Umbilical cord (tissue), 2 donors: ENCODE data around the gene ADGRV1. TPM values are rescaled to one million over a fixed set of nuclear protein-coding genes. Genes with fewer than 3 reads are reported as not detected.
"Not testable (repeated sequence)": the region's sequence is repeated elsewhere in the genome, so short reads cannot be mapped to it uniquely, and the experiment has no call there.

Experiments used
- DNase-seq: peaks from one replicate; pipeline ENCODE4 v3.0.0-alpha.2; 2015; ENCODE audit warnings: low spot score
- total RNA-seq: library from RNA; depleted of rRNA; stranded (reverse); fragments of >200 nt; gene quantifications from one replicate; pipeline ENCODE4 v1.2.3, GENCODE V29; 2014; ENCODE audit warnings: low replicate concordance; ENCODE audit not compliant: insufficient read depth

Gene ADGRV1
- total RNA-seq, 1 donor from 2014 or later: 15.4 TPM

DNA sequence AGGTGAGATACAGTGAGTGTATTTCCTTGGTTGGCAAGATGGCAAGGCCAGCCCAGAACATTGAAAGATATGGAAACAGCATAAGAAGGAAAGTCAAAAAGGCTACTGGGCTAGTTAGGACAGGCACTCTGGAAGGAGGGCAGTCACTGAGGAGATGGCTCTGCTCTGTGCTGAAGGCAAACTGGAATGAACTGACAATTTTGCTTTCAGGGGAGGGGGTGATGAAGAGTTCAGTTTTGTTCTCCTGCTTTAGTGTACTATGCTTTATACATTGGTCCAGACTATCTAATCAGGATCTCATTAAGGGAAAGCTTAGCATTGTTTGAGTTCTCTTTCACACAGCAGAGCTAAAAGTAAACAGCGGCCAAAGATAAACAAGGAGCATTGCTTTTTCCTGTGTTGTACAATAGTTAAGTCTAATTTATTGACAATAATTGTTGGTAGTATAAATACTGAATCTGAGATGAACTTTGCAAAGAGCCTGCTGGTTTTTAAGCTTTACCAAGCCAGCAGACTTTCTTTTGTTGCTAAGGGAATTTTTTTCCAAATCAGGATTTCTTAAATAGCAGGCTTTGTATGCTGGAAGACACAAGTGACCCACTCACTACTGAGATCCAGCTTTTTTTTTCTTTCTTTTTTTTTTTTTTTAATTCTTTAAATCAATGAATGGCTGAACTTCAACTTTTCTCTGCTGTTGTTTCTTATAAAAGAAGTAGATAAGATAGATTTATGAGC lies 469.0 kb downstream of the ADGRV1 start:
- DNase-seq: no peak

DNA sequence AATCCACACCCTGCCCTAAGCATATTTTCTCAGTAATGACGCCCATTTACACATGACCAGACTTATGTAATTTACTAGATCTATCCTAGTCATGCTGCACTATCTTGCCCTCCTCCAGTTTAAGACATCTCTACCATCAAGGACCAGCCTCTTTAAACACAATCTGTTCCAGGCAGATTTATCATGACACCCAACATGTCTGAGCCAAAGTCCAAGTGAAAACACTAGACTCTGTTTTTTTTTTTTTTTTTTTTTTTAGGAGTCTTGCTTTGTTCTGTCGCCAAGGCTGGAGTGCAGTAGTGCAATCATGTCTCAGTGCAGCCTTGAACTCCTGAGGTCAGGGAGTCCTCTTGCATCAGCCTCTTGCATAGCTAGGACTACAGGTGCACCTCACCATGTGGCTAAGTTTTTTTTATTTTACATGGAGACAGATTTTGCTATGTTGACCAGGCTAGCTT lies 469.9 kb downstream of the ADGRV1 start:
- no peak for DNase-seq

DNA sequence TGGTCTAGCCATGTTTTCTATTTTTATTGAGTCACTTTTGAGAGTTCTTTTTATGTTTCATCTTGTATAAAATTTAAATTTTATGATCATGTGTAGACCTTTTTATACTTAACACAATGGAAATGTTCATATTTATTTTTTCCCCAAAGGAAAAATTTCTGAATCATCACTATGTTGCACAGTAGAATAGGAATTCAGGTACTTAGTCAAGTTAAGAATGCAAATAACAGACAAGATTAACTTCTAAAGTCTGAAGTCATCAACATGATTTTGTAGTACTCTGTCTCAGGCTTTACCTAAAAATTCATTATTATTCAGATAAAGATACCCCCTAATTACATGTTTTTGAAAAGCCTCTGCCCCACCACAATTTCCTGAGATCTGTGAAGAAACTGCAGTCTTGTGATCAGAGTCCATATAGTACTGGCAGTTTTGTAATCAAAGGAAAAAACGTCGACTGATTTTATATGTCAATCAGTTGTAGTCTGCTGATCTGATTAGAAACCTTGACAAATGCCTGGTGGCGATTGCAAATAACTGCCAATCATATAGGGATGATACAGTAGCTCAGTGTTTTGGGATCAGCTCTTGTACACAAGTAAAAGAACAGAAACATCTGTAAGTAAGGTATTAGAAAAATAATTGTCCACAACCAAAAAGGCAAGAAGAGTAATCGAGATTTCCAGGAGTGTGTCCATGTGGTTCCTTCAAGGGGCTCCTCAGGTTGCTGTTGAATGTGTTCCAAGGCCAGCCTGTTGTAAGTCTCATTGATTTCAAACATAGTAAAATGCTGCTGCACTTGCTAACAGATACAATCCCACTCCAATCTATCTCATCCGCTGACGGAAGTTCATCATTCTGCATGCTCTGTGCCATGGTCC lies 472.2 kb downstream of the ADGRV1 start:
- no peak for DNase-seq

DNA sequence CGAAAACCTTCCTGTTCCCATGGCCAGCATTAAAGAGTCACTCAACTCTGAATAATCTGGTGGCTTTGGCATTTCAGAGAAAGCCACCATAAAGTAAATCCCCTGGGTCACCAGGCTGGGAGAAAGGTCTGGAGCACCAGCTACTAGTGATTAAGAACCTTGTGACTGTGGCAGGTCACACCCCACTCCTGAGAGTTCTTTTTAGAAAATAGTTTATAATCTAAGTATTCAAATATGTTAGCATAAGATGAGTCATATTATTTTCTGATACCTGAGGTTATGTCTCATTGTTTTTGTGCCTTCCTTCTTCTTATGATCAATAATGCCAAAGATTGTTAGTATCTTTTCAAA lies 472.8 kb downstream of the ADGRV1 start:
- DNase-seq: no peak

DNA sequence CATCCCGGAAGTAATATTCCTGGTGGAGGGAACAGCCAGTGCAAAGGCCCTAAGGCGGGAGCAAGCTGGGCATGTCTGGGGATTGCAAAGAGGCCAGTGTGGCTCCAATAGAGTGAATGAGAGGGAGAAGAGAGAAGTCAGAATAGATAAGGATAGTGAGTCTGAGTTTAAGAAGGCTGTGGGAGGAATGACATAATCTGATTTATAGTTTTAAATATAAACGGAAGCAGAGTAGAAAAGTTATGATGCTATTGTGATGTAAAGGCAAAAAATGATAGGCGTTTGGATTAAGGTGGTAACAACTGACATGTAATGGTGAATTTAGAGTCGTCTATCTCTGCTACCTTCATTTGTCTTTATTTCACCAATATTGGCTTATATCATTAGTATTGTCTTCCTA lies 473.5 kb downstream of the ADGRV1 start:
- DNase-seq: no peak

DNA sequence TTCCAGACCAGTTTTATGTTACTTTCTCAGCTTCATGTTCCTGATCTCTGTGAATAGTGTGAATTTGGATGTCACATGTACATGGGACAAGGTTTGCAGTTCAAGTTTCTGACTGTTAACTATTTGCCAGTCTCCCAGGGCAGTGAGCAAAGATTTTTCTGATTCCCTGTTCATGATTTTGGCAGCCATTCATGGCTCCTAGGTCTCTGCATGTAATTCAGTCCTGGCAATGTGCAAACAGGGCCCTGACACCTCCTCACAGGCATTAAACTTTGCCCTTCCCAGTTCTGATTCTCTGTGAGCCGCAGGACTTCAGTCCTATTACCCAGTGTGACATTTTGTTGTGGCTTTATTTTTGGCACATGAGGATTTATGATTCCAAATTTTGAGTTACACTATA lies 474.8 kb downstream of the ADGRV1 start:
- DNase-seq: no peak

DNA sequence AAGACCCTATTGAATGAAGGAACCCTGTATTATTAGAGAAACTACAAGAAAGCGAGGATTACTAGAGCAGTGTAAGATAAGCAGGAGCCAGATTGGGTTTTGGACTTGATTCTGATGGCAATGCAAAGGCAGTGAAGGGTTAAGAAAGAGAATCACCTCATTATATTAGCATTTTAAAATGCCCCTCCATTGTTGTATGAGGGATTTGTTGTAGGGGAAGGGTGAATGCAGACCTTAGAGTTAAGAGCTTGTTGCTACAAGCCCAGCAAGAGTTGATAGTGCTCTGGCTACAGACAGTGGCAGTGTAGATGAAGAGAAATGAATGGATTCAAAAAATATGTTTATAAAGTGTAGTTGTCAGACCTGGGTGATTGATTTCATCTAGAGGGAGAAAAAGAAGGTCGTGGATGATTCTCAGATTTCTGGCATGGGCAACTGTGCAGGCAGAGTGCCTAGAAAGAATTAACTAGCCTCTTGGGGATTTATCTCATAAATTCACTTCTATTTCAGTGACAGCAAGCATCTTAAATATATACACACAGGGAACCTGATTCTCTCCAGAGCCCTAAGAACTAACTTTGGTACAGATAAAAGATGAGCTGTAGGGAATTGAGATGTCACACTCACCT lies 479.7 kb downstream of the ADGRV1 start:
- DNase-seq: peak; percentile 72

DNA sequence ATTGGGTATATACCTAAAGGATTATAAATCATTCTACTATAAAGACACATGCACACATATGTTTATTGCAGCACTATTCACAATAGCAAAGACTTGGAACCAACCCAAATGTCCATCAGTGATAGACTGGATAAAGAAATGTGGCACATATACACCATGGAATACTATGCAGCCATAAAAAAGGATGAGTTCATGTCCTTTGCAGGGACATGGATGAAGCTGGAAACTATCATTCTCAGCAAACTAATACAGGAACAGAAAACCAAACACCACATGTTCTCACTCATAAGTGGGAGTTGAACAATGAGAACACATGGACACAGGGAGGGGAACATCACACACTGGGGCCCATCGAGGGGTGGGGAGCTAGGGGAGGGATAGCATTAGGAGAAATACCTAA lies 482.5 kb downstream of the ADGRV1 start:
- not testable (repeated sequence) for DNase-seq

DNA sequence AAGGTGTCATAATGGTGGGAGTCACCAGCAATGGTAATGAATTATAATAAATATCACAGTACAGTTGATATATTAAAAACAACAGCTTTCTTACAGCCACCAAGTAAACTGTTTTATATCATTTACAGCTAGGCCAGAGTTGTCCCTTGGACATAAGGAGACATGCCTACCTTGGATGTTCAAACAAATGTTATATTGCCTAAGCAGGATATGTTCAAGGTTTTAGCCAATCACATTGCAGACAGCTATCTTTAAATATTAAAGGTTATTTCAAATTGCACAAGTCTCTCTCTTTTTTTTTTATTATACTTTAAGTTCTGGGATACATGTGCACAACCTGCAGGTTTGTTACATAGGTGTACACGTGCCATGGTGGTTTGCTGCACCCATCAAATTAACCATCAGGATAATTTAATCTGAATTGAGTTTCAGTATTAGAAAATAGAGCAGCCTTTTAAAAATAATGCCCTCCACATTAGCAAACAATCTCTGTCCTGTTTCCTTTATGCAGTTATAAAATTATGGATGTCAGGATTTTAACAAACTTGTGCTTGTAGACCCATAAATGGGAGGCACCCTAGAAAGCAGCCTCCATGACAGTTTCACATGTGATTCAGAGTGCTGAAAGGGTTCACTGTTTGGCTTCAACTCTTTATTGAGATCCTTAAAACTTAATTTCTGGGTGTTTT lies 483.8 kb downstream of the ADGRV1 start:
- no peak for DNase-seq

DNA sequence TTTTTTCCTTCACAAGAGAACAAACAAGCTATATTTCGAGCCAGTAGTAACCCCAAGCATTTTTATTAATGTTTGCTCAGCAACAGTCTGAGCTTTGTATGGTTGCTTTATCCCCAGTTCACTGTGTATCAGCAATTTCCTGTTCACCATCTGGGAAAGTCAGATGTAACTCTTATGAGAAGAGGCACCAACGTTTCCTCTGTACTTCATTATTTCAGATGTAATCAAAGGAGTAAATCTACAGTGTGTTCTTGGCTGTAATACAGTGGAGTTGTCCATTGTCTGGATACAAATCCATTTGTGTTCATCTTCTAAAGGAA lies 484.3 kb downstream of the ADGRV1 start:
- DNase-seq: no peak

DNA sequence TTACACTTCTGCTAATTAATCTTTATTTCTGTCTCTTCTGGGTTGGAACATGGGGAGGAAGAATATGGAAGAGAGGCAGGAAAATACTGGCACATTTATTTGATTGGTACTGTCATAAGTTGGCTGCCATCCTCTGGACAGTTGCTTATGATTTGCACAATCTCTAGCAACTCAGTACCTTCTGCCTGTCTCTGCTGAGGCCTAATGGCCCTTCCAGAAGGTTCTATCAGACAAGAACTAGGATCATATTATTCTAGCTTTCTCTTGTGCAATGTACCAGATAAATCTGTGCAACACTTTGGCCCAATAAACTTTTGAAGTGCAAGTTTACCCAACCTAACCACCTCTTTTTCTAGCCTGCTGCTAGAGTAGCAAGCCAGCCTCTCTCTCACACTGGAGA lies 489.5 kb downstream of the ADGRV1 start:
- DNase-seq: no peak

DNA sequence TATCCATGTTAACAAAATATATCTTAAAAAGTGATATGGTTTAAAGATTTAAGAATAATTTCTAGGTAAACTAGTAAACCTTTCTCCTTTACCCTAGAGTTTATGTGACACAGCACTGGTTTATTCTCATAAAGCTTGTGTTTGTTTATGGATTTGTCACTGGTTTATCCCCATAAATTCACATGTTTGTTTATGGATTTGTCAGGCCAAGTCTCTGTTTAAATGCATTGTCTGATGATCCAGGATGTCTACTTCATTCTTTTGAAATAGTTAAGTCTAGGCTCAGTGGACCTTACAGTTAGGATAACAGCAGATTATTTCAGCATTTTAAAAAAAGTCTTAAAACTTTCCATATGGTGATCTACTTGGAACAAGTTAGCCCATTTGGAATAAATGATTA lies 490.5 kb downstream of the ADGRV1 start:
- no peak for DNase-seq

DNA sequence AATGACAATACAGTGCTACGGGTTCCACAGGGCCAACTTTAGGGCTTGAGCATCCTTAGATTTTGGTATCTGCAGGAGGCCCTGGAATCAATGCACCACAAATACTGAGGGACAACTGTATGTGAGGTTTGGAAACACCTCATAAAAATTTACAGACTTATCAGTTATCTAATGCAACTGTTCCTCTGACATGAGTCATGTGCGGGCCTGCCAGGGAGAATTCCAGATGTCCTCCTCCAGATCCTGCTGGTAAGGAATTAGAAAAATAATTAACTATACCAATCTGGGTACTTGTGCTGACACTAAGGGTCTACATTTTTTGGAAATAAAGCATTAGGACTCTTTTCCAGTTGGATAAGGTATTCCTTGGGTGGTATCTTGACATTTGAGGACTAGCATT lies 491.2 kb downstream of the ADGRV1 start:
- DNase-seq: peak; percentile 33

DNA sequence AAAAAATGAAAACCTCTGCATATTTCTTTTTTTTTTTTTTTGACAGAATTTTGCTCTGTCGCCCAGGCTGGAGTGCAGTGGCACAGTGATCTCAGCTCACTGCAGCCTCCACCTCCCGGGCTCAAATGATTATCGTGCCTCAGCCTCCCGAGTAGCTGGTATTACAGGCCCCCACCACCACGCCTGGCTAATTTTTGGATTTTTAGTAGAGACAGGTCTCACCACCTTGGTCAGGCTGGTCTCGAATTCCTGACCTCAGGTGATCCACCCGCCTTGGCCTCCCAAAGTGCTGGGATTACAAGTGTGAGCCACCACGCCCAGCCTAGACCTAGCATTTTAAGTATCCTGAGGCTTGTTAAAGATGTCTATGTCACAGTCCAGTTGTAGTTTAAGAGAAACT lies 493.8 kb downstream of the ADGRV1 start:
- not testable (repeated sequence) for DNase-seq

DNA sequence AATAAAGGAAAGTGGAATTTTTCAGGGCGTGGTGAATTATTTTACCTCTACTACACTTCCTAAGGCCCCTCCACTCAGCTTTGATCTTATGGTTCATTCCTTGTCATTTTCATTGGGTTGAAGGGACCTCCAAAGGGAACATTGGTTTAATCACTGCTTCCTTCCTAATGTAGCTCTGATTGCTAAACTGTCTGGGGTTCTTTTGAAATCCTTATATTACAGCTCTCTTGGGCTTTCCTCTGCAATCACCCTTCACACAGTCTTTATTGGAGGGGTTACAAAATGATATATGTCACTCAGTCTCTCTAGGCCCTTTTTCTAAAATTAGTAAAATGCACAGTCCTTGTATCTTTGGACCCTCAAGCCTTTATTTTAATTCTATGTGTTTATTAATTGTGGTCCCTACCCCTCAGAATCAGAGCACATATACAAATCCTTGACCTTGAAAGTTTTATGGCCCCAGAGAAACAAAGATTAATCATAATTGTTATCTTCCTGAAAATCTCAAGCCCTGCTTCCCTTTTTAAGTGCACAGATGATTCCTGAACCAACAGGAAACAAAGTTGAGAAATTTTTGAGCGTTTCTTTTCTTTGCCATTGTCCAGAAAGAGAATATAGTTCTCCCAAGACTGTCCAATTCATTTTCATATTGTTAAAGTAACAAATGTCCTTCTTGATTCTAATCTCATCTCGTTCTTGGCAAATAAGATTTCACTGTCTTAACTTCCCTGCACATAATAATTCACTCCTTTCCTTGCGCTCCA lies 494.6 kb downstream of the ADGRV1 start:
- no peak for DNase-seq

DNA sequence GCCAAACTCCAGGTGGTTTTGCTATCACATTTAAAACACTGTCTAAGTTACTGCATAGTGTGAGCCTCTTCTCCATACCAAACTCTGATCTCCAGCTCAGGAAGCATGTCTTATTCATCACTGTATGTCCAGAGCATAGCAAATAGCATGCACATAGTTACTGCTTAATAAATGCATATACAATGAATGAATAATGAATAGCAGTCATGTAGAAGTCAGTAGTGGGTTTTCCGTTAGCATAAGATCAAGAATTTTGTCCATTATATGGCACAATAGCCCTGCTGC lies 495.1 kb downstream of the ADGRV1 start:
- DNase-seq: no peak

DNA sequence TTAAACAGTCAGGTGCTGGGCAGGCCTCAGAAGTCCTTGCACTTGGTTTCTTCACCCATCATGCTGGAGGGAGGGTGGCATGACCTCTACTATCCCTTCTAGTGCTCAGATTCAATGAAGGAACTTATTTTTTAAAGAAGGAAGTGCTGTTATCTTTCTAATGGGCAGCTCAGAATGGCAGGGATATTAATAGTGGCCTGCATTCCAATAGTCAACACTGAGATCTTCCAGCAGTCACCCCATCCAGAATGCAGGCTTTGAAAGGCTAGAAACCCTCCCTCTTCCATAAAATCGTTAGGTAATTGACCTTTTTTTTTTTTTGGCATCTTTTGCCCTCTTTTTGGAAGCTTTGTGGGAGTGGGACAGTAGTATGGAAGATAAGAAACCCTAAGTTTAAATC lies 499.6 kb downstream of the ADGRV1 start:
- DNase-seq: no peak

DNA sequence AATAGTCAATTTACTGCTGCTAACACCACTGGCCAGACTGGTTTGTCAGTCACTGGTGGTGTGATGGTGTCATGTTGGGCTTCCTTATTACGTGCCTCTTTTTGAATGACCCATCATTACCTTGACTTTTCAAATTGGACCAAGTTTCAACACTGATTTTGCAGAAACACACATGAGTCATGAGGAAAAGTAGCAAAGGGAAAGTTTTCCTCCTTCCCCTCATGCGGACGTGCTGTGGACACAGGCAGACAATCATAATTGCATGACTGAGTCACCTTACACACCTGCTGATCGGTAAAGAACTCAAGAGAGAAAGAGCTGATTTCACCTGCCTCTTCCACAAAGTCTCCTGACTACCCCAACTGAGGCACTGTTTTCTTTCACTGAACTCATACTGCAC lies 500.0 kb downstream of the ADGRV1 start:
- no peak for DNase-seq

DNA sequence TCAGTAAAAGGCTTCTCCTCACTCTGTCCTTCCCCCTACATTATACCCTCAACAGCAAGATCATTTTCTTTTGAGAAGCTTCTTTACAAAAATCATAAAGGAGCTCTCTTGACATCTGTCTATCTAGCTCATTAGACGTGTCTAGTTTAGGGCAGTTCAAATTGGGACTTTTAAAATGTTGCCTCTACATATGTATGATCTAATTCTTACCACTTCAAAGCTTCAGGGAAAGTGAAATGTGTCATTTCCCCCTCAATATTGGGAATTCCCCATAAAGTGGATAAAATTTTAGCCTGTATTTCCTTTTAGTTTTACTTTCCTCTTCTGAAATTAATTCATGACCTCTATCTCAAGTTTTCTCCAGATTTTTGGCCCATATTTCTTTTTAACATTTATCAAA lies 500.8 kb downstream of the ADGRV1 start:
- DNase-seq: no peak

DNA sequence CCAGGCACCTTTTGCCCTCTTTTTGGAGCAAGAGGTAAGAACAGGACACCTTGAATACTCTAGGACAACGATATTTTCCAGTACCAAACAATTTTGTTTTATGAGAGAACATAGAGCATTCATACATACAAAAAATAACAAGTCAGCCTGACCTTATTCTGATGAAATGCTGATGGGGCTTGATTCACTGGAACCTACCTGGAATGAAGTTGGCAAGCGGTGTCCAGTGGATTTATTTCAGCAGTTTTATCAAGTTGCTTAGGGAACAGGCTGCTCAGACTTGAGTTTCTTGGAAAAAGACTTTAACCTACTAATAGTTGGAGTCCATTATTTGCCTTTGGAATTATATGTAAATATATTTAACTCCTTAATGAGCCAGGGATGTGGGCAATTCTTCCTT lies 502.5 kb downstream of the ADGRV1 start:
- no peak for DNase-seq

DNA sequence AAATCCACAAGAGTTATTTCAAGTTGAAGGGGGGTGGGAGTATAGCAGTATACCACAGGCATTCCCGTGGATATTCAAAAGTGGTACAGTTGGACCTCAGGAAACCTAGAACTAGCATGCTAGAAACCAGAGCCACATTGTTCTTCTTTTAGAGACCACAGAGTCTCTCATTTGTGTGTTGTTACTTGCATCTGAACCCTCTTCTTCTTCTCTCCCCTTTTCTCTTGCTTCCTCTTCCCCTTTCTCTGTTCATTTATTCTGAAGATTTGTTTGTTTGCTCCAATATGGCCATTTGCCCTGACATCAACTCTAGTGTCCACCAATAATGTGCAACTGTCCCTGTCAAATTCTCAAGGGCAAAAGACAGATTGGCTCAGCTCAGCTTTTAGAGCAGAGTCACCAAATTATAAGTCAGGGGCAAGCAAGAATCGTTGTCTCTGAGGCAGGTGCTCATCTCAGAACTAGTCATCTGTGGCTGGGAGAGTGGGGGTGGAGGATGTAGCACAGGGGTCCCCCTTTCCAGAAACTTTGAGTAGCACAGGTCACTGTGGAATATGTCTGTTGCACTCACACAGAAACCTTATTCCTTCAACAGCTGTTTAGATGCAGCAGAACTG lies 503.5 kb downstream of the ADGRV1 start:
- no peak for DNase-seq
